NCI-H187 treated with DMSO at 0.1 percent for 48 hours (cell line): ENCODE measurements around the gene GFER.
"Not testable (repeated sequence)": the region's sequence is repeated elsewhere in the genome, so short reads cannot be mapped to it uniquely, and the experiment has no call there.

Experiments used
- DNase-seq: peaks from one replicate; lab custom pipeline; 2025; lab: John Stamatoyannopoulos, UW

GFER gene

GRCh38 chr16:2026461-2027023 is 42.5 kb downstream of the GFER start, which contains the start of gene NHERF2:
NHERF2 (plus strand) TSS chr16:2026902; CDS start chr16:2027006, 104 bp downstream.
- DNase-seq: no peak

GRCh38 chr16:2027024-2028010 is 43.3 kb downstream of the GFER start:
- DNase-seq: no peak

GRCh38 chr16:2028146-2028545 is 44.2 kb downstream of the GFER start:
- DNase-seq: no peak

- no peak for DNase-seq
These were observed 44.7 kb downstream of the GFER start for GRCh38 chr16:2028620-2029220.

GRCh38 chr16:2029350-2029749 is 45.4 kb downstream of the GFER start:
- no peak for DNase-seq

GRCh38 chr16:2030036-2030435 is 46.0 kb downstream of the GFER start:
- DNase-seq: no peak

GRCh38 chr16:2031081-2031577 is 47.1 kb downstream of the GFER start:
- DNase-seq: no peak

GRCh38 chr16:2032285-2033056 is 48.5 kb downstream of the GFER start:
- DNase-seq: no peak

GRCh38 chr16:2033057-2033908 is 49.3 kb downstream of the GFER start:
- DNase-seq: no peak

GRCh38 chr16:2033909-2034695 is 50.1 kb downstream of the GFER start:
- DNase-seq: not testable (repeated sequence)

GRCh38 chr16:2034696-2035430 is 50.9 kb downstream of the GFER start:
- DNase-seq: no peak

GRCh38 chr16:2035431-2036199 is 51.6 kb downstream of the GFER start:
- no peak for DNase-seq

GRCh38 chr16:2036200-2036966 is 52.4 kb downstream of the GFER start:
- no peak for DNase-seq

GRCh38 chr16:2037115-2037514 is 53.1 kb downstream of the GFER start:
- DNase-seq: no peak
